Fibroblast of mammary gland (primary cell): ENCODE measurements around the gene SH3BGRL2.

Source experiments
- DNase-seq: peaks from one replicate; pipeline ENCODE4 v3.0.0-alpha.2; 2010; ENCODE audit warnings: low read depth
- H3K4me3 ChIP-seq: 2 replicates; pipeline ENCODE4 v1.5.1; 2011; ENCODE audit warnings: low read depth, mild to moderate bottlenecking, low read length, moderate library complexity; ENCODE audit not compliant: control insufficient read depth
- TF ChIP-seq, protein P1 (sequence below): conservative IDR thresholded peaks from 2 replicates; pipeline ENCODE4 v1.5.1; 2011; ENCODE audit warnings: low read depth, low read length, inconsistent platforms; ENCODE audit not compliant: control insufficient read depth, insufficient read depth

Gene SH3BGRL2

DNA sequence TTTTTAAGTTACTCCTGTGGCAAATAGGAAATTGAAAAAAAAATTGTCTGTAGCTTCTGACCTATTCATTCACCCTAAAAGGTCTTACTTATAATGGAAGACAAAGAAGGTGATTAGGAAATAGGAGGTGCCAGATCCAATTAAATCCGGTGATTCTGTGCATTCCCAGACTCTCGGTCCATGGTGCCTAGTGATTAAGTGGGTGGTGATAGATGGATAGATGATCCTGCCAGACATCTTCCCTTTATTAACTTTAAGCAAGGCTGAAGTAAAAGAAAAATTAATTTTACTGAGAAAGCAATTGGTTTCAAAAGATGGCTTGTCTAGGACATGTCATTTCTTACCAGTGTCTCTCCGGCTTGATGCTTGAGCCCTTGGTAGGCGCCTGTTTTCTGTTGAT, 80.0 kb downstream of the SH3BGRL2 start:
- TF ChIP-seq, protein P1, sequence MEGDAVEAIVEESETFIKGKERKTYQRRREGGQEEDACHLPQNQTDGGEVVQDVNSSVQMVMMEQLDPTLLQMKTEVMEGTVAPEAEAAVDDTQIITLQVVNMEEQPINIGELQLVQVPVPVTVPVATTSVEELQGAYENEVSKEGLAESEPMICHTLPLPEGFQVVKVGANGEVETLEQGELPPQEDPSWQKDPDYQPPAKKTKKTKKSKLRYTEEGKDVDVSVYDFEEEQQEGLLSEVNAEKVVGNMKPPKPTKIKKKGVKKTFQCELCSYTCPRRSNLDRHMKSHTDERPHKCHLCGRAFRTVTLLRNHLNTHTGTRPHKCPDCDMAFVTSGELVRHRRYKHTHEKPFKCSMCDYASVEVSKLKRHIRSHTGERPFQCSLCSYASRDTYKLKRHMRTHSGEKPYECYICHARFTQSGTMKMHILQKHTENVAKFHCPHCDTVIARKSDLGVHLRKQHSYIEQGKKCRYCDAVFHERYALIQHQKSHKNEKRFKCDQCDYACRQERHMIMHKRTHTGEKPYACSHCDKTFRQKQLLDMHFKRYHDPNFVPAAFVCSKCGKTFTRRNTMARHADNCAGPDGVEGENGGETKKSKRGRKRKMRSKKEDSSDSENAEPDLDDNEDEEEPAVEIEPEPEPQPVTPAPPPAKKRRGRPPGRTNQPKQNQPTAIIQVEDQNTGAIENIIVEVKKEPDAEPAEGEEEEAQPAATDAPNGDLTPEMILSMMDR = no peak
- no peak overlapping the region for H3K4me3 ChIP-seq
- no peak for DNase-seq

DNA sequence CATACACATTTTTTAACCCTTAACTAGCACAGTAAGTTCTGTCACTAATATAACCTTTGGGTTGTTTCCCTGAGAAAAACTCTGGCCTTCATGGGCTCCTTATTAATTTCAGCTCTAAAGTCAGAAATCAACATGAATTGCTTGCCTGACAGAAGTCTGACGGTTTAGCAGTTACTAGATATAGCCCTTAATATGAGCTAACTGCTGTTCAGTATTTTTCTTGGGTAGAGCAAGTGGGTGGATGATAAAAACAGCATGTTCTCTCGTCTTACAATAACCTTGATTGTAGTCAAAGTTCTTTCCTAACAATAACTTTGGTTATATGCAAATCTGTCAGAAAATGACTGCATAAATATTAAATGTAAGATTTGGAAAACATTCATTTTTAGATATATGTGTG, 81.0 kb downstream of the SH3BGRL2 start:
- TF ChIP-seq, protein P1 = no peak
- no peak for DNase-seq
- H3K4me3 ChIP-seq = no peak overlapping the region

DNA sequence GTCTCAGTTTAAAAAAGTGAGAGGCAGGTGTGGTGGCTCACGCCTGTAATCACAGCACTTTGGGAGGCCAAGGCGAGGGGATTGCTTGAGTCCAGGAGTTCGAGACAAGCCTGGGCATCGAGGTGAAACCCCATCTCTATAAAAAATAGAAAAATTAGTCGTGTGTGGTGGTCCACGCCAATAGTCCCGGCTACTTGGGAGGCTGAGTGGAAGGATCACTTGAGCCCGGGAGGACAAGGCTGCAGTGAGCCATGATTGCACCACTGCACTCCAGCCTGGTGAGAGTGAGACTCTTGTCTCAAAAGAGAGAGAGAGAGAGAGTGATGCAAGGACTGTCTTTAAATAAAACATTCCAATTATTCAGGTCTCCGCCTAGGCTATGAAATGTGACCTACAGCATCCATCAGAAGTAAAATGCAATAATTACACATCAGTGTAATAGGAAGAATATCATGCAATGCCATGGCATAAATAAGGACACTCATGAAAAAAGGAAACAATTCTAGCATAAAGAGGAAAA, 81.5 kb downstream of the SH3BGRL2 start:
- DNase-seq = no peak
- TF ChIP-seq, protein P1 = no peak
- H3K4me3 ChIP-seq = no peak overlapping the region

DNA sequence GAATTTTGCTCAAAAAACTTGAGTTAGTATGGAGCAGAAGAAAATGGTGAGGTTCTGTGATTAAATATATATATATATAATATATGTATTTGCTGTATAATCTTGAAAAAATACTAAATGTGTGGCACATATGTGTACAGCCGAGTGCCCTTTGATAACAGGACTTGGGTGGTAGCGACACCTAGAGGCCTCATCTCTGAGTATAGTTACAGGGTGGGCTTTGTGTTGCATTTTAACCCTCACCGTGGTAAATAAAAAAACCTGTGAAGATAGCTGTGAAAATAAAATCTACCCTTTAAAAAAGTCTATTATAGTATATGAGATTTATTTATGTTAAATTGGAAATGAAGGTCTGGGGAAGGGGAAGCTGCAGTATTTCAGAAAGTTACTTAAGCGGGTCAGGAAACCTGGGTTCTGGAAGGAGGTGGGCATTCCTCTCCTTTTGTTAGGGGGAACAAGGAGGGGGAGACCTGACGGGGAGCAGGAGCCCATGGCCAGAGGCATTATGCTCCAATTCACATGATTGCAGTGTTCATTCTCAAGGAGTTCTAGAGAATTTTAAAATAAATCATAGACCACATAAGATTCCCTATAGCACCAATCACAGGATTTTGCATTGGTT, 82.7 kb downstream of the SH3BGRL2 start:
- peak; percentile 59 for DNase-seq
- H3K4me3 ChIP-seq = no peak overlapping the region
- TF ChIP-seq, protein P1 = peak; percentile 69

DNA sequence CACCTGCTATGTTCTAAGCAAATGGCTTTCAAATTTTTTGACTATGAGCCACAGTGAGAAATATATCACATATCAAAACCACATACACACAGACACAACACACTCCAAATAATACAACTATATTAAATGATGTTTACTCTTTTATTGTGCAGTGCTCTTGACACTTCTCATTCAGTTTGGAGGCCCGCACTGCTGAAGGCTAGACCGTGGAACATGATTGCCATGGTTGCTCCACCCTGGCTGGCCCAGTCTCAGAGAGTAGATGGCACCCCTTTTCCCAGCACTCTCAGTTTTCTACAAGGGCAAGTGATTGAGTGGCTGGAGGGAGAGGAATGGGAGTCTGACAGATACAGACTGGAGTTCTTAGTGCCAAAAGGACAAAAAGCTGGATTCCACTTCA, 86.9 kb downstream of the SH3BGRL2 start:
- DNase-seq = no peak
- H3K4me3 ChIP-seq = no peak overlapping the region
- TF ChIP-seq, protein P1 = no peak

DNA sequence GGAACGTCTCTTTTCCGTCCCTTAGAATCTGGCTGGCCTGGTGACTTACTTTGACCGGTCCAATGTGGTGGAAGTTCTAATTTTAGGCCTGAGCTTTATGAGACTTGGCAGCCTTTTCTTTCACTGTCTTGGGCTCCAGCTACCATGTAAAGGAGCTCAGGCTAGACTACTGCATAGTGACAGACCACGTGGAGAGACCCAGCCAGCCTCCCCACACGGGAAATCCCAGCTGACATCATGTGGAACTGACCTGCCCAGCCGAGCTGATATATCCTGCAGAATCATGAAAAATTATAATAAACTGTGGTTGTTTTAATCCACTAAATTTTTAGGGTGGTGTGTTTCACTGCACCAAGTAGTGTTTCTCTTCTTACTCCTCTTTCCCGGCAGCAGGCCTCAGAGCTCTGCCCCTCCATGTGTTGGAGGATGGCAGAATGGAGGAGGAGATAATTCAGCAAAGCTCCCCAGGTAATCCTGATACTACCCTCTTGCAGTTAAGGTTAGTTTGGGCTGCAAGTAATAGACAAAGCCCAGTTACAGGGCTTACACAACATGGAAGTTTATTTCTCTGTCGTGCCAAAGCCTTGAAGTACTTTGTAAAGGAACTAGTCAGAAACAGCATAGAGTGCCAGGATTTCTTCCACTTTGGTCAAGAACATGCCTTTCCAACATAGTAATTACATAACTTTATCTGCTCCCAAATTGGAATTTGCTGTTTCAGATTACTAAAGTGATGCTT, 87.5 kb downstream of the SH3BGRL2 start:
- H3K4me3 ChIP-seq = no peak overlapping the region
- TF ChIP-seq, protein P1 = no peak
- DNase-seq = peak; percentile 75
